Naive B cell (primary cell): Measurements from ENCODE around the gene IL22. TPM values are rescaled to one million over a fixed set of nuclear protein-coding genes. Genes with fewer than 3 reads are reported as not detected.

ENCODE experiments used
- ATAC-seq, 2 donors: fragments of 150-1000 bp; cut with Tn5 transposase; 2 replicates each; pipeline ENCODE4 v1.10.0; 2021; ENCODE audit warnings: low read depth in 2 of 2, mild to moderate bottlenecking in 2 of 2, moderate library complexity in 2 of 2
- DNase-seq: peaks from one replicate; pipeline ENCODE4 v3.0.0; 2022
- H3K27ac Mint-ChIP-seq, 6 donors: one replicate each; pipeline ENCODE4 v1.8.0; 2020 to 2022; ENCODE audit warnings: mild to moderate bottlenecking in 6 of 6, mixed read lengths in 6 of 6, moderate library complexity in 5 of 6, inconsistent platforms in 2 of 6
- H3K27me3 Mint-ChIP-seq, 3 donors: one replicate each; pipeline ENCODE4 v1.8.0; 2021 to 2022; ENCODE audit warnings: mixed read lengths in 3 of 3, mild to moderate bottlenecking in 1 of 3
- H3K36me3 Mint-ChIP-seq, 2 donors: one replicate each; pipeline ENCODE4 v1.8.0; 2020 to 2022; ENCODE audit warnings: mixed read lengths in 2 of 2, inconsistent platforms in 1 of 2, mild to moderate bottlenecking in 1 of 2
- H3K4me1 Mint-ChIP-seq, 3 donors: one replicate each; pipeline ENCODE4 v1.8.0; 2020 to 2022; ENCODE audit warnings: mixed read lengths in 3 of 3, inconsistent platforms in 1 of 3, mild to moderate bottlenecking in 1 of 3, moderate library complexity in 1 of 3
- H3K4me3 Mint-ChIP-seq, 8 donors: one replicate each; pipeline ENCODE4 v1.8.0; 2020 to 2022; ENCODE audit warnings: mild to moderate bottlenecking in 8 of 8, mixed read lengths in 8 of 8, moderate library complexity in 8 of 8, inconsistent platforms in 2 of 8
- H3K9me3 Mint-ChIP-seq, 7 donors: one replicate each; pipeline ENCODE4 v1.8.0; 2020 to 2022; ENCODE audit warnings: mixed read lengths in 7 of 7, mild to moderate bottlenecking in 5 of 7, inconsistent platforms in 2 of 7, moderate library complexity in 1 of 7
- polyA plus RNA-seq, 6 donors: library from polyadenylated mRNA; unstranded; fragments of 300-500 nt; fragmentation: Illumina TruSeq; gene quantifications; one replicate each; pipeline ENCODE4 v1.2.3, GENCODE V29; 2021; ENCODE audit warnings: low read depth in 6 of 6

The IL22 gene
- not detected for polyA plus RNA-seq

GRCh38 chr12:68253504-68253903, at the start of gene IL22:
IL22 (minus strand) TSS chr12:68253604; CDS start chr12:68253448, 156 bp downstream.
- no peak for DNase-seq
- H3K27me3 Mint-ChIP-seq: peaks cover 7 to 33% (median 22%) of the 10 kb centered on the region in 3 donors
- H3K4me1 Mint-ChIP-seq: no peaks in the 10 kb centered on the region
- H3K36me3 Mint-ChIP-seq: no peaks in the 10 kb centered on the region
- H3K27ac Mint-ChIP-seq: peak within 1 kb of the TSS in 1 of 6 donors; percentile 58
- H3K4me3 Mint-ChIP-seq: peak within 1 kb of the TSS in 1 of 8 donors; percentile 7
- ATAC-seq: no peak
- H3K9me3 Mint-ChIP-seq: no peaks in the 10 kb centered on the region

- no peaks in the 10 kb centered on the region for H3K27me3 Mint-ChIP-seq
- H3K36me3 Mint-ChIP-seq: peaks cover 35 to 42% of the 10 kb centered on the region in 2 donors
- no peak overlapping the region for H3K4me3 Mint-ChIP-seq
Measured at GRCh38 chr12:68297929-68298328, 44.5 kb upstream of the IL22 start.

GRCh38 chr12:68294251-68294650, 40.8 kb upstream of the IL22 start:
- no peaks in the 10 kb centered on the region for H3K27me3 Mint-ChIP-seq
- H3K9me3 Mint-ChIP-seq: no peaks in the 10 kb centered on the region
- H3K27ac Mint-ChIP-seq: no peak overlapping the region
- no peak for ATAC-seq
- peaks cover 0 to 3% (median 0%) of the 10 kb centered on the region in 3 donors for H3K4me1 Mint-ChIP-seq
- no peak for DNase-seq
- no peak overlapping the region for H3K4me3 Mint-ChIP-seq
- peaks cover 5 to 8% of the 10 kb centered on the region in 2 donors for H3K36me3 Mint-ChIP-seq

More at GRCh38 chr12:68297929-68298328, 44.5 kb upstream of the IL22 start:
- Mint-ChIP-seq H3K9me3 (no peaks in the 10 kb centered on the region), H3K4me1 (peaks cover 0 to 5% (median 0%) of the 10 kb centered on the region in 3 donors), H3K27ac (no peak overlapping the region)
- DNase-seq: no peak
- no peak for ATAC-seq

GRCh38 chr12:68293347-68293746, 39.9 kb upstream of the IL22 start:
- no peak overlapping the region for H3K4me3 Mint-ChIP-seq
- no peaks in the 10 kb centered on the region for H3K27me3 Mint-ChIP-seq
- no peak for ATAC-seq

GRCh38 chr12:68292151-68292943, 38.9 kb upstream of the IL22 start:
- DNase-seq (no peak), ATAC-seq (no peak)
- no peaks in the 10 kb centered on the region for H3K4me1 Mint-ChIP-seq
- no peak overlapping the region for H3K4me3 Mint-ChIP-seq
- no peaks in the 10 kb centered on the region for H3K27me3 Mint-ChIP-seq
- peaks cover 0 to 1% (median 0%) of the 10 kb centered on the region in 7 donors for H3K9me3 Mint-ChIP-seq
- peak overlapping the region in 2 of 6 donors; percentile 46 to 80 for H3K27ac Mint-ChIP-seq
- H3K36me3 Mint-ChIP-seq: no peaks in the 10 kb centered on the region

More at GRCh38 chr12:68293347-68293746, 39.9 kb upstream of the IL22 start:
- peaks cover 0 to 1% (median 0%) of the 10 kb centered on the region in 7 donors for H3K9me3 Mint-ChIP-seq
- DNase-seq: no peak
- H3K27ac Mint-ChIP-seq: no peak overlapping the region
- no peaks in the 10 kb centered on the region for H3K36me3 Mint-ChIP-seq
- no peaks in the 10 kb centered on the region for H3K4me1 Mint-ChIP-seq

GRCh38 chr12:68291396-68292036, 38.1 kb upstream of the IL22 start:
- DNase-seq (no peak), ATAC-seq (no peak)
- H3K4me3 Mint-ChIP-seq: no peak overlapping the region
- H3K27me3 Mint-ChIP-seq: no peaks in the 10 kb centered on the region
- H3K4me1 Mint-ChIP-seq: no peaks in the 10 kb centered on the region
- no peaks in the 10 kb centered on the region for H3K36me3 Mint-ChIP-seq
- peaks cover 0 to 1% (median 0%) of the 10 kb centered on the region in 7 donors for H3K9me3 Mint-ChIP-seq
- peak overlapping the region in 1 of 6 donors; percentile 13 for H3K27ac Mint-ChIP-seq

- Mint-ChIP-seq H3K27me3 (peaks cover 0 to 6% (median 0%) of the 10 kb centered on the region in 3 donors), H3K4me3 (no peak overlapping the region), H3K4me1 (no peaks in the 10 kb centered on the region), H3K36me3 (no peaks in the 10 kb centered on the region), H3K27ac (no peak overlapping the region), H3K9me3 (peaks cover 0 to 1% (median 0%) of the 10 kb centered on the region in 7 donors)
- ATAC-seq (no peak), DNase-seq (no peak)
Measured at GRCh38 chr12:68290126-68290525, 36.7 kb upstream of the IL22 start.

- Mint-ChIP-seq H3K27me3 (peaks cover 0 to 6% (median 0%) of the 10 kb centered on the region in 3 donors), H3K9me3 (peaks cover 0 to 1% (median 0%) of the 10 kb centered on the region in 7 donors), H3K36me3 (no peaks in the 10 kb centered on the region), H3K27ac (no peak overlapping the region), H3K4me3 (no peak overlapping the region), H3K4me1 (no peaks in the 10 kb centered on the region)
- no peak for DNase-seq
- ATAC-seq: no peak
Measured at GRCh38 chr12:68287106-68287505, 33.7 kb upstream of the IL22 start.

- DNase-seq (no peak), ATAC-seq (no peak)
- Mint-ChIP-seq H3K27me3 (peaks cover 0 to 6% (median 0%) of the 10 kb centered on the region in 3 donors), H3K9me3 (peaks cover 0 to 1% (median 0%) of the 10 kb centered on the region in 7 donors), H3K27ac (no peak overlapping the region), H3K36me3 (no peaks in the 10 kb centered on the region), H3K4me3 (no peak overlapping the region), H3K4me1 (no peaks in the 10 kb centered on the region)
Measured at GRCh38 chr12:68286396-68286795, 33.0 kb upstream of the IL22 start.

- no peaks in the 10 kb centered on the region for H3K4me1 Mint-ChIP-seq
- no peak overlapping the region for H3K4me3 Mint-ChIP-seq
- H3K27me3 Mint-ChIP-seq: peaks cover 0 to 6% (median 0%) of the 10 kb centered on the region in 3 donors
- no peak overlapping the region for H3K27ac Mint-ChIP-seq
- no peak for ATAC-seq
- DNase-seq: no peak
- H3K9me3 Mint-ChIP-seq: peaks cover 0 to 1% (median 0%) of the 10 kb centered on the region in 7 donors
- H3K36me3 Mint-ChIP-seq: no peaks in the 10 kb centered on the region
Measured at GRCh38 chr12:68285541-68285940, 32.1 kb upstream of the IL22 start.

GRCh38 chr12:68281322-68282077, 28.1 kb upstream of the IL22 start:
- Mint-ChIP-seq H3K36me3 (no peaks in the 10 kb centered on the region), H3K9me3 (no peaks in the 10 kb centered on the region), H3K4me1 (no peaks in the 10 kb centered on the region), H3K27ac (no peak overlapping the region), H3K27me3 (peaks cover 0 to 6% (median 0%) of the 10 kb centered on the region in 3 donors), H3K4me3 (no peak overlapping the region)
- DNase-seq (no peak), ATAC-seq (no peak)

GRCh38 chr12:68280240-68280639, 26.8 kb upstream of the IL22 start:
- H3K27me3 Mint-ChIP-seq: no peaks in the 10 kb centered on the region
- no peak overlapping the region for H3K27ac Mint-ChIP-seq
- H3K9me3 Mint-ChIP-seq: no peaks in the 10 kb centered on the region
- DNase-seq: no peak
- H3K4me1 Mint-ChIP-seq: no peaks in the 10 kb centered on the region
- no peak for ATAC-seq
- H3K36me3 Mint-ChIP-seq: no peaks in the 10 kb centered on the region
- H3K4me3 Mint-ChIP-seq: no peak overlapping the region

- H3K27ac Mint-ChIP-seq: no peak overlapping the region
- no peaks in the 10 kb centered on the region for H3K27me3 Mint-ChIP-seq
- no peaks in the 10 kb centered on the region for H3K9me3 Mint-ChIP-seq
- no peak overlapping the region for H3K4me3 Mint-ChIP-seq
- ATAC-seq (no peak), DNase-seq (no peak)
- no peaks in the 10 kb centered on the region for H3K4me1 Mint-ChIP-seq
- no peaks in the 10 kb centered on the region for H3K36me3 Mint-ChIP-seq
Measured at GRCh38 chr12:68279227-68280054, 26.0 kb upstream of the IL22 start.
